ENCODE measurements around the gene SUGP2. TPM values are rescaled to one million over a fixed set of nuclear protein-coding genes. Genes with fewer than 3 reads are reported as not detected.

Gene SUGP2
- total and polyA plus RNA-seq, 2 experiments from 2014 or later: 102 to 109 TPM

DNA sequence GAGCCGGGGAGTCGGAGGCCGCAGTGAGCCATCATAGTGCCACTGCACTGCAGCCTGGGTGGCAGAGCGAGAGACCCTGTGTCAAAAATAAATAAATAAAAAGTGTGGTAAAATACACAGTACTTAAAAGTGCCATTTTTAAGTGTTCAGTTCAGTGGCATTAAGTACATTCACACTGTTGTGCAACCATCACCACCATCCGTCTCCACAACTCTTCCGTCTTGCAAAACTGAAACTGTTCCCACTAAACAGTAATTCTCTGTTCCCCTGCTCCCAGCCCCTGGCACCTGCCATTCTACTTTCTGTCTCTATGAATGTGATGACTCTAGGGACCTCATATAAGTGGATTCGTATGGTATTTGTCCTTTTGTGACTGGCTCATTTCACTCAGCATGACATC lies 43.8 kb upstream of the SUGP2 start:
- no peak for ATAC-seq
- Histone ChIP-seq H3K4me1 (ENCODE audit: insufficient read depth) (no peaks in the 10 kb centered on the region), H3K27me3 (ENCODE audit: insufficient read depth) (peaks cover 15% of the 10 kb centered on the region; the same call in 1 of the 2 replicates), H3K4me3 (no peak overlapping the region), H3K36me3 (ENCODE audit: insufficient read depth) (no peaks in the 10 kb centered on the region), H2AFZ (no peak overlapping the region), H3F3A (replicated peaks; ENCODE audit: low read depth) (no peaks in the 10 kb centered on the region), H3K27ac (ENCODE audit: low read depth) (no peak overlapping the region), H3K4me2 (no peak overlapping the region), H4K20me1 (replicated peaks; ENCODE audit: insufficient read depth) (no peaks in the 10 kb centered on the region), H3K9me2 (ENCODE audit: insufficient read depth) (0 out of 2 replicates have a peak, but pooled peaks cover 4% of the 10 kb centered on the region), H3K79me2 (replicated peaks; ENCODE audit: insufficient read depth) (no peaks in the 10 kb centered on the region)
- DNase-seq (ENCODE audit: low spot score): no peak
- no peaks in the 10 kb centered on the region for H3K36me3 Mint-ChIP-seq (ENCODE audit: low read depth)
- TF ChIP-seq ZNF114 (CRISPR knock-in tag; IDR thresholded peaks at IDR 0.05): no peak
- no peak for TF ChIP-seq EZH2 (IDR thresholded peaks at IDR 0.05; ENCODE audit: low read depth, unreplicated experiment)
- H3K27me3 Mint-ChIP-seq (ENCODE audit: insufficient read depth, low read depth, poor library complexity): peaks cover 10% of the 10 kb centered on the region
- H3K4me3 Mint-ChIP-seq: no peak overlapping the region
- H3K9me3 Mint-ChIP-seq: no peaks in the 10 kb centered on the region
- no peak overlapping the region for H3K27ac Mint-ChIP-seq
- H3K4me1 Mint-ChIP-seq: no peaks in the 10 kb centered on the region

DNA sequence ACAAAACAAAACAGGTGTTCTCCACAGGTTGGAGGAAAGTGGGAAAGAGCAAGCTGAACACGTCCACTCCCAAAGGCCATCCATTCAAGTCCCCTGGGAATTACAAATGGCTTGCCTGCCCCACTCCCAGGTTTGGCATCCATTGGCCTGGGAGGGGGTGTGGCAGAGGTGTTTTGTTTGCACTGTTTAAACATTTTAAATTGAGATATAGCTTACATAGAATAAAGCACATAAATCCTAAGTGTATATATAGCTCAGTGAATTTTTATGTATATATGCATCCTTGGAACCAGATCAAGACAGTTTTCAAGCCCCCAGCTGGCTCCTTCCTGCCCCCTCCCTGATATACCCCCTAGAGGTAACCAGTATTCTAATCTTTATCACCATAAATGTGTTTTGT lies 43.2 kb upstream of the SUGP2 start:
- Mint-ChIP-seq H3K36me3 (ENCODE audit: low read depth) (no peaks in the 10 kb centered on the region), H3K4me1 (no peaks in the 10 kb centered on the region), H3K27ac (no peak overlapping the region), H3K9me3 (no peaks in the 10 kb centered on the region), H3K27me3 (ENCODE audit: insufficient read depth, low read depth, poor library complexity) (peaks cover 10% of the 10 kb centered on the region), H3K4me3 (no peak overlapping the region)
- H3F3A ChIP-seq (replicated peaks; ENCODE audit: low read depth): no peaks in the 10 kb centered on the region
- no peak overlapping the region for H3K4me2 ChIP-seq
- no peaks in the 10 kb centered on the region for H4K20me1 ChIP-seq (replicated peaks; ENCODE audit: insufficient read depth)
- H3K9me2 ChIP-seq (ENCODE audit: insufficient read depth): 0 out of 2 replicates have a peak, but pooled peaks cover 4% of the 10 kb centered on the region
- H3K36me3 ChIP-seq (ENCODE audit: insufficient read depth): no peaks in the 10 kb centered on the region
- H3K4me1 ChIP-seq (ENCODE audit: insufficient read depth): no peaks in the 10 kb centered on the region
- peaks cover 15% of the 10 kb centered on the region; the same call in 1 of the 2 replicates for H3K27me3 ChIP-seq (ENCODE audit: insufficient read depth)
- no peak overlapping the region for H2AFZ ChIP-seq
- DNase-seq (ENCODE audit: low spot score) (no peak), ATAC-seq (no peak)
- no peaks in the 10 kb centered on the region for H3K79me2 ChIP-seq (replicated peaks; ENCODE audit: insufficient read depth)
- H3K4me3 ChIP-seq: no peak overlapping the region
- no peak overlapping the region for H3K27ac ChIP-seq (ENCODE audit: low read depth)
- TF ChIP-seq STAT1 (IDR thresholded peaks at IDR 0.05; ENCODE audit: unreplicated experiment) (no peak), JUNB (IDR thresholded peaks at IDR 0.05; ENCODE audit: unreplicated experiment) (no peak), ZNF331 (CRISPR knock-in tag; IDR thresholded peaks at IDR 0.05; ENCODE audit: low read depth) (no peak), POLR2AphosphoS5 (IDR thresholded peaks at IDR 0.05; ENCODE audit: low read depth) (no peak), NANOG (IDR thresholded peaks at IDR 0.05; ENCODE audit: borderline replicate concordance) (no peak), CREB1 (CRISPR knock-in tag; IDR thresholded peaks at IDR 0.05; ENCODE audit: low read depth) (no peak), EZH2phosphoT487 (IDR thresholded peaks at IDR 0.05; ENCODE audit: unreplicated experiment) (no peak)
- TF ChIP-seq, protein P1, sequence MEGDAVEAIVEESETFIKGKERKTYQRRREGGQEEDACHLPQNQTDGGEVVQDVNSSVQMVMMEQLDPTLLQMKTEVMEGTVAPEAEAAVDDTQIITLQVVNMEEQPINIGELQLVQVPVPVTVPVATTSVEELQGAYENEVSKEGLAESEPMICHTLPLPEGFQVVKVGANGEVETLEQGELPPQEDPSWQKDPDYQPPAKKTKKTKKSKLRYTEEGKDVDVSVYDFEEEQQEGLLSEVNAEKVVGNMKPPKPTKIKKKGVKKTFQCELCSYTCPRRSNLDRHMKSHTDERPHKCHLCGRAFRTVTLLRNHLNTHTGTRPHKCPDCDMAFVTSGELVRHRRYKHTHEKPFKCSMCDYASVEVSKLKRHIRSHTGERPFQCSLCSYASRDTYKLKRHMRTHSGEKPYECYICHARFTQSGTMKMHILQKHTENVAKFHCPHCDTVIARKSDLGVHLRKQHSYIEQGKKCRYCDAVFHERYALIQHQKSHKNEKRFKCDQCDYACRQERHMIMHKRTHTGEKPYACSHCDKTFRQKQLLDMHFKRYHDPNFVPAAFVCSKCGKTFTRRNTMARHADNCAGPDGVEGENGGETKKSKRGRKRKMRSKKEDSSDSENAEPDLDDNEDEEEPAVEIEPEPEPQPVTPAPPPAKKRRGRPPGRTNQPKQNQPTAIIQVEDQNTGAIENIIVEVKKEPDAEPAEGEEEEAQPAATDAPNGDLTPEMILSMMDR (conservative IDR thresholded peaks at IDR 0.05; ENCODE audit: low read depth in 2 of 2): no peak
- TF ChIP-seq, protein P2, sequence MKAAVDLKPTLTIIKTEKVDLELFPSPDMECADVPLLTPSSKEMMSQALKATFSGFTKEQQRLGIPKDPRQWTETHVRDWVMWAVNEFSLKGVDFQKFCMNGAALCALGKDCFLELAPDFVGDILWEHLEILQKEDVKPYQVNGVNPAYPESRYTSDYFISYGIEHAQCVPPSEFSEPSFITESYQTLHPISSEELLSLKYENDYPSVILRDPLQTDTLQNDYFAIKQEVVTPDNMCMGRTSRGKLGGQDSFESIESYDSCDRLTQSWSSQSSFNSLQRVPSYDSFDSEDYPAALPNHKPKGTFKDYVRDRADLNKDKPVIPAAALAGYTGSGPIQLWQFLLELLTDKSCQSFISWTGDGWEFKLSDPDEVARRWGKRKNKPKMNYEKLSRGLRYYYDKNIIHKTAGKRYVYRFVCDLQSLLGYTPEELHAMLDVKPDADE (IDR thresholded peaks at IDR 0.05): no peak
- TF ChIP-seq, protein P3, sequence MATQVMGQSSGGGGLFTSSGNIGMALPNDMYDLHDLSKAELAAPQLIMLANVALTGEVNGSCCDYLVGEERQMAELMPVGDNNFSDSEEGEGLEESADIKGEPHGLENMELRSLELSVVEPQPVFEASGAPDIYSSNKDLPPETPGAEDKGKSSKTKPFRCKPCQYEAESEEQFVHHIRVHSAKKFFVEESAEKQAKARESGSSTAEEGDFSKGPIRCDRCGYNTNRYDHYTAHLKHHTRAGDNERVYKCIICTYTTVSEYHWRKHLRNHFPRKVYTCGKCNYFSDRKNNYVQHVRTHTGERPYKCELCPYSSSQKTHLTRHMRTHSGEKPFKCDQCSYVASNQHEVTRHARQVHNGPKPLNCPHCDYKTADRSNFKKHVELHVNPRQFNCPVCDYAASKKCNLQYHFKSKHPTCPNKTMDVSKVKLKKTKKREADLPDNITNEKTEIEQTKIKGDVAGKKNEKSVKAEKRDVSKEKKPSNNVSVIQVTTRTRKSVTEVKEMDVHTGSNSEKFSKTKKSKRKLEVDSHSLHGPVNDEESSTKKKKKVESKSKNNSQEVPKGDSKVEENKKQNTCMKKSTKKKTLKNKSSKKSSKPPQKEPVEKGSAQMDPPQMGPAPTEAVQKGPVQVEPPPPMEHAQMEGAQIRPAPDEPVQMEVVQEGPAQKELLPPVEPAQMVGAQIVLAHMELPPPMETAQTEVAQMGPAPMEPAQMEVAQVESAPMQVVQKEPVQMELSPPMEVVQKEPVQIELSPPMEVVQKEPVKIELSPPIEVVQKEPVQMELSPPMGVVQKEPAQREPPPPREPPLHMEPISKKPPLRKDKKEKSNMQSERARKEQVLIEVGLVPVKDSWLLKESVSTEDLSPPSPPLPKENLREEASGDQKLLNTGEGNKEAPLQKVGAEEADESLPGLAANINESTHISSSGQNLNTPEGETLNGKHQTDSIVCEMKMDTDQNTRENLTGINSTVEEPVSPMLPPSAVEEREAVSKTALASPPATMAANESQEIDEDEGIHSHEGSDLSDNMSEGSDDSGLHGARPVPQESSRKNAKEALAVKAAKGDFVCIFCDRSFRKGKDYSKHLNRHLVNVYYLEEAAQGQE (IDR thresholded peaks at IDR 0.05; ENCODE audit: unreplicated experiment): no peak

All from GM23338 (cell line).